IMR-90 (cell line): ENCODE measurements around the gene UBE2K.

Experiments used
- CEBPB ChIP-seq: IDR thresholded peaks from 2 replicates; pipeline ENCODE4 v1.6.1; 2012; ENCODE audit warnings: low read depth, low read length, improper control_type of control experiment
- CHD1 ChIP-seq: IDR thresholded peaks from 2 replicates; pipeline ENCODE4 v1.6.1; 2012; ENCODE audit warnings: low read depth, low read length, improper control_type of control experiment
- CTCF ChIP-seq: conservative IDR thresholded peaks from 2 replicates; pipeline ENCODE4 v1.5.1; 2012; ENCODE audit warnings: mild to moderate bottlenecking, low read depth, low read length, improper control_type of control experiment
- FOS ChIP-seq: fragments of 150-350 bp; IDR thresholded peaks from 2 replicates; pipeline ENCODE4 v1.6.1; 2016; ENCODE audit warnings: low read depth, low read length
- MAZ ChIP-seq: IDR thresholded peaks from 2 replicates; pipeline ENCODE4 v1.6.1; 2012; ENCODE audit warnings: low read depth, mild to moderate bottlenecking, low read length, improper control_type of control experiment, moderate library complexity, borderline replicate concordance
- POLR2A ChIP-seq: IDR thresholded peaks from 2 replicates; pipeline ENCODE4 v1.6.1; 2012; ENCODE audit warnings: mild to moderate bottlenecking, low read depth, low read length
- RAD21 ChIP-seq: IDR thresholded peaks from 2 replicates; pipeline ENCODE4 v1.6.1; 2012; ENCODE audit warnings: low read length, improper control_type of control experiment
- SMC3 ChIP-seq: fragments of 150-350 bp; IDR thresholded peaks from 2 replicates; pipeline ENCODE4 v1.6.1; 2016; ENCODE audit warnings: low read depth, mild to moderate bottlenecking, antibody characterized with exemption, low read length, moderate library complexity

GRCh38 chr4:39660757-39661156 lies 37.2 kb upstream of the UBE2K start:
- TF ChIP-seq SMC3 = no peak
- TF ChIP-seq CTCF = no peak
- no peak for TF ChIP-seq CEBPB
- no peak for TF ChIP-seq POLR2A
- TF ChIP-seq MAZ = no peak
- TF ChIP-seq CHD1 = no peak
- TF ChIP-seq RAD21 = no peak
- no peak for TF ChIP-seq FOS
